HG02623 (cell line): ENCODE results near the gene OPTC.

Source experiments
- ATAC-seq: cut with Tn5 transposase; IDR thresholded peaks from one replicate; pipeline ENCODE4 v1.9.1; 2021; ENCODE audit warnings: moderate library complexity; ENCODE audit not compliant: unreplicated experiment

OPTC gene

GRCh38 chr1:203490607-203491006 is 3.3 kb upstream of the OPTC start:
- ATAC-seq, result no peak

- ATAC-seq, result no peak
These were observed 2.3 kb upstream of the OPTC start for GRCh38 chr1:203491664-203492063.

GRCh38 chr1:203492082-203492747 is 1.7 kb upstream of the OPTC start:
- no peak for ATAC-seq

GRCh38 chr1:203492748-203493130 is 1.2 kb upstream of the OPTC start:
- no peak for ATAC-seq

GRCh38 chr1:203495845-203496244 is 1.9 kb downstream of the OPTC start:
- ATAC-seq, result no peak

GRCh38 chr1:203497269-203497777 is 3.4 kb downstream of the OPTC start:
- ATAC-seq, result no peak

- ATAC-seq, result no peak
These were observed 5.8 kb downstream of the OPTC start for GRCh38 chr1:203499643-203500278.

GRCh38 chr1:203500279-203500678 is 6.3 kb downstream of the OPTC start:
- no peak for ATAC-seq

- no peak for ATAC-seq
These were observed 9.9 kb downstream of the OPTC start for GRCh38 chr1:203503836-203504235.

- ATAC-seq, result no peak
These were observed 10.7 kb downstream of the OPTC start for GRCh38 chr1:203504400-203505250.

GRCh38 chr1:203505526-203506204 is 11.7 kb downstream of the OPTC start:
- no peak for ATAC-seq

- ATAC-seq, result no peak
These were observed 13.1 kb downstream of the OPTC start for GRCh38 chr1:203506858-203507626.

GRCh38 chr1:203507759-203508158 is 13.8 kb downstream of the OPTC start:
- ATAC-seq, result no peak

- no peak for ATAC-seq
These were observed 14.6 kb downstream of the OPTC start for GRCh38 chr1:203508463-203509073.

GRCh38 chr1:203509135-203509534 is 15.2 kb downstream of the OPTC start:
- ATAC-seq, result no peak

GRCh38 chr1:203511513-203511912 is 17.6 kb downstream of the OPTC start:
- ATAC-seq, result no peak

GRCh38 chr1:203511930-203512329 is 18.0 kb downstream of the OPTC start:
- ATAC-seq, result no peak

GRCh38 chr1:203512517-203512847 is 18.5 kb downstream of the OPTC start:
- no peak for ATAC-seq

- no peak for ATAC-seq
These were observed 19.1 kb downstream of the OPTC start for GRCh38 chr1:203512848-203513584.
